H1 (cell line): ENCODE measurements around the gene CGB5.

Source experiments
- EZH2 ChIP-seq: fragments of 200-600 bp; sonication (generic); IDR thresholded peaks from 2 replicates; pipeline ENCODE4 v1.7.1; 2012; ENCODE audit warnings: low read depth, mild to moderate bottlenecking, moderate library complexity, low read length, inconsistent platforms; ENCODE audit not compliant: severe bottlenecking
- GTF2F1 ChIP-seq: IDR thresholded peaks from 2 replicates; pipeline ENCODE4 v1.6.1; 2012; ENCODE audit warnings: low read depth, low read length, improper control_type of control experiment, borderline replicate concordance
- KDM1A ChIP-seq: fragments of 200-600, 300-600 bp; sonication (generic); IDR thresholded peaks from 2 replicates; pipeline ENCODE4 v1.7.1; 2016; ENCODE audit warnings: mild to moderate bottlenecking, low read length, borderline replicate concordance
- POLR2A ChIP-seq, 2 experiments: IDR thresholded peaks; 1 replicate in 1 of 2; 2 replicates in 1 of 2; pipeline ENCODE4 v1.6.1; 2011; ENCODE audit warnings: low read depth in 2 of 2, low read length in 2 of 2, mild to moderate bottlenecking in 2 of 2; ENCODE audit errors: control extremely low read depth in 1 of 2
- RAD21 ChIP-seq, 2 experiments: IDR thresholded peaks in 1 of 2; conservative IDR thresholded peaks in 1 of 2; 2 replicates each; pipeline ENCODE4 v1.6.1; 2011; ENCODE audit warnings: low read depth in 2 of 2, low read length in 2 of 2, improper control_type of control experiment in 1 of 2, inconsistent platforms in 1 of 2, mild to moderate bottlenecking in 1 of 2, moderate library complexity in 1 of 2
- SAP30 ChIP-seq: fragments of 300-600 bp; sonication (generic); IDR thresholded peaks from 2 replicates; pipeline ENCODE4 v1.7.1; 2012; ENCODE audit warnings: low read length, moderate library complexity, mild to moderate bottlenecking, inconsistent platforms; ENCODE audit not compliant: insufficient read depth, insufficient replicate concordance
- SUZ12 ChIP-seq: fragments of 200-600 bp; sonication (generic); IDR thresholded peaks from 2 replicates; pipeline ENCODE4 v1.6.1; 2012; ENCODE audit warnings: mild to moderate bottlenecking, inconsistent platforms, low read length, moderate library complexity, mixed read lengths
- TAF1 ChIP-seq: IDR thresholded peaks from 2 replicates; pipeline ENCODE4 v1.6.1; 2011; ENCODE audit warnings: mild to moderate bottlenecking, low read depth, low read length
- TF ChIP-seq, protein P1 (sequence below), 3 experiments: IDR thresholded peaks; 1 replicate in 2 of 3; 2 replicates in 1 of 3; pipeline versions ENCODE4 v1.5.1 to v1.6.1; 2011; ENCODE audit warnings: low read length in 3 of 3, mild to moderate bottlenecking in 3 of 3, inconsistent platforms in 2 of 3, low read depth in 1 of 3, moderate library complexity in 1 of 3; ENCODE audit not compliant: insufficient read depth in 1 of 3; ENCODE audit errors: control extremely low read depth in 1 of 3
- TF ChIP-seq, protein P2 (sequence below): IDR thresholded peaks from 2 replicates; pipeline ENCODE4 v1.6.1; 2011; ENCODE audit warnings: low read length, improper control_type of control experiment

DNA sequence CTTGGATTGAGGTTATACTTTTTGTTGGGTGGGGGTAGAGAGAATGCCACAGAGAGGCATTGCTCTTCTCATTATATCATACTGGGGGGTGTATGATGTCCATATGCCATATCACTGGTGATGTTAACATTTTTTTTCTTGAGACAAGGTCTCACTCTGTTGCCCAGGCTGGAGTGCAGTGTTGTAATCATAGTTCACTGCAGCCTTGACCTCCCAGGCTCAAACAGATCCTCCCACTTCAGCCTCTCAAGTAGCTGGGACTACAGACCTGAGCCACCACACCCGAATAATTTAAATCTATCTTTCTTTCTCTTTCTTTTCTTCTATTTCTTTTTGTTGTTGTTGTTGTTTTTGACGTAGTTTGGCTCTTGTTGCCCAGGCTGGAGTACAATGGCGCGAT lies 36.7 kb downstream of the CGB5 start:
- TF ChIP-seq, protein P1, sequence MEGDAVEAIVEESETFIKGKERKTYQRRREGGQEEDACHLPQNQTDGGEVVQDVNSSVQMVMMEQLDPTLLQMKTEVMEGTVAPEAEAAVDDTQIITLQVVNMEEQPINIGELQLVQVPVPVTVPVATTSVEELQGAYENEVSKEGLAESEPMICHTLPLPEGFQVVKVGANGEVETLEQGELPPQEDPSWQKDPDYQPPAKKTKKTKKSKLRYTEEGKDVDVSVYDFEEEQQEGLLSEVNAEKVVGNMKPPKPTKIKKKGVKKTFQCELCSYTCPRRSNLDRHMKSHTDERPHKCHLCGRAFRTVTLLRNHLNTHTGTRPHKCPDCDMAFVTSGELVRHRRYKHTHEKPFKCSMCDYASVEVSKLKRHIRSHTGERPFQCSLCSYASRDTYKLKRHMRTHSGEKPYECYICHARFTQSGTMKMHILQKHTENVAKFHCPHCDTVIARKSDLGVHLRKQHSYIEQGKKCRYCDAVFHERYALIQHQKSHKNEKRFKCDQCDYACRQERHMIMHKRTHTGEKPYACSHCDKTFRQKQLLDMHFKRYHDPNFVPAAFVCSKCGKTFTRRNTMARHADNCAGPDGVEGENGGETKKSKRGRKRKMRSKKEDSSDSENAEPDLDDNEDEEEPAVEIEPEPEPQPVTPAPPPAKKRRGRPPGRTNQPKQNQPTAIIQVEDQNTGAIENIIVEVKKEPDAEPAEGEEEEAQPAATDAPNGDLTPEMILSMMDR (IDR thresholded peaks at IDR 0.05; ENCODE audit: control extremely low read depth in 1 of 3, insufficient read depth in 1 of 3, low read depth in 1 of 3, low read length in 3 of 3), result no peak
- TF ChIP-seq SUZ12 (no peak), TAF1 (no peak), GTF2F1 (no peak), POLR2A (IDR thresholded peaks at IDR 0.05; ENCODE audit: control extremely low read depth in 1 of 2, low read depth in 2 of 2, low read length in 2 of 2) (no peak), KDM1A (no peak), RAD21 (IDR thresholded peaks at IDR 0.05 in 1 of 2, conservative IDR thresholded peaks at IDR 0.05 in 1 of 2; ENCODE audit: low read depth in 2 of 2, low read length in 2 of 2) (no peak), SAP30 (no peak), EZH2 (no peak)
- TF ChIP-seq, protein P2, sequence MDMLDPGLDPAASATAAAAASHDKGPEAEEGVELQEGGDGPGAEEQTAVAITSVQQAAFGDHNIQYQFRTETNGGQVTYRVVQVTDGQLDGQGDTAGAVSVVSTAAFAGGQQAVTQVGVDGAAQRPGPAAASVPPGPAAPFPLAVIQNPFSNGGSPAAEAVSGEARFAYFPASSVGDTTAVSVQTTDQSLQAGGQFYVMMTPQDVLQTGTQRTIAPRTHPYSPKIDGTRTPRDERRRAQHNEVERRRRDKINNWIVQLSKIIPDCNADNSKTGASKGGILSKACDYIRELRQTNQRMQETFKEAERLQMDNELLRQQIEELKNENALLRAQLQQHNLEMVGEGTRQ, result no peak
